Endothelial cell of umbilical vein (primary cell): Measurements from ENCODE around the gene CD320. TPM values are rescaled to one million over a fixed set of nuclear protein-coding genes. Genes with fewer than 3 reads are reported as not detected.

Experiments used
- BruUV-seq: library from RNA; stranded (reverse); fragments of 400-500 nt; replicated peaks from 2 replicates; lab custom pipeline; 2021; lab: Mats Ljungman, UMichigan
- CTCF ChIA-PET: fragments of 300-600, 350-600 bp; sonication (Branson Sonifier 250); formaldehyde crosslinking; loops from one replicate; lab custom pipeline; 2021; ENCODE audit warnings: antibody characterized with exemption, inconsistent platforms; lab: Charles Lee
- POLR2A ChIA-PET: fragments of 300-600, 350-600 bp; sonication (Branson Sonifier 250); formaldehyde crosslinking; loops from one replicate; lab custom pipeline; 2021; ENCODE audit warnings: antibody characterized with exemption, inconsistent platforms; lab: Charles Lee
- DNase-seq: peaks from one replicate; pipeline ENCODE4 v3.0.0-alpha.2; 2011; ENCODE audit warnings: low read depth, low spot score
- FAIRE-seq: peaks from 2 replicates; lab custom pipeline; 2011; peaks lifted over from hg19 to GRCh38; lab: Jason Lieb, UNC
- H2AFZ ChIP-seq: 2 replicates; pipeline ENCODE4 v1.6.0; 2012; ENCODE audit warnings: low read depth, low read length, control low read depth, inconsistent platforms
- H3K27ac ChIP-seq: 2 replicates; pipeline ENCODE4 v1.5.1; 2011; ENCODE audit warnings: low read depth, mild to moderate bottlenecking, control low read depth, low read length, moderate library complexity; ENCODE audit not compliant: insufficient read depth
- H3K27me3 ChIP-seq, 2 experiments: 2 replicates each; pipeline versions ENCODE4 v1.6.0 to v1.6.1; 2011; ENCODE audit warnings: low read length in 2 of 2, mixed read lengths in 1 of 2; ENCODE audit not compliant: control insufficient read depth in 2 of 2, insufficient read depth in 2 of 2
- H3K36me3 ChIP-seq, 2 experiments: 2 replicates in 1 of 2; 3 replicates in 1 of 2; pipeline ENCODE4 v1.5.1; 2011; ENCODE audit warnings: low read length in 2 of 2, mild to moderate bottlenecking in 1 of 2, moderate library complexity in 1 of 2; ENCODE audit not compliant: control insufficient read depth in 2 of 2, insufficient read depth in 2 of 2; ENCODE audit errors: extremely low read depth in 1 of 2
- H3K4me1 ChIP-seq: 3 replicates; pipeline ENCODE4 v1.5.1; 2011; ENCODE audit warnings: mild to moderate bottlenecking, low read length; ENCODE audit not compliant: control insufficient read depth, insufficient read depth; ENCODE audit errors: extremely low read depth
- H3K4me2 ChIP-seq: 2 replicates; pipeline ENCODE4 v1.6.1; 2011; ENCODE audit warnings: low read length, control low read depth, mixed read lengths; ENCODE audit not compliant: insufficient read depth
- H3K4me3 ChIP-seq, 3 experiments: fragments of 200-600 bp in 1 of 3; sonication (generic), shearing (Covaris generic) in 1 of 3; replicated peaks in 1 of 3; 2 replicates each; pipeline ENCODE4 v1.5.1; 2011 to 2016; ENCODE audit warnings: control low read depth in 3 of 3, low read length in 3 of 3, mild to moderate bottlenecking in 2 of 3, inconsistent platforms in 1 of 3, low read depth in 1 of 3, moderate library complexity in 1 of 3; ENCODE audit not compliant: insufficient read depth in 1 of 3
- H3K79me2 ChIP-seq: 2 replicates; pipeline ENCODE4 v1.6.0; 2012; ENCODE audit warnings: low read length, inconsistent platforms; ENCODE audit not compliant: control insufficient read depth, insufficient read depth
- H3K9ac ChIP-seq: replicated peaks from 2 replicates; pipeline ENCODE3; 2011; ENCODE audit warnings: low read length, control low read depth; ENCODE audit not compliant: insufficient read depth; ENCODE audit errors: extremely low read depth
- H3K9me1 ChIP-seq: replicated peaks from 3 replicates; pipeline ENCODE4 v1.6.0; 2011; ENCODE audit warnings: mild to moderate bottlenecking, low read length; ENCODE audit not compliant: control insufficient read depth, insufficient read depth; ENCODE audit errors: extremely low read depth
- H3K9me3 ChIP-seq: replicated peaks from 2 replicates; pipeline ENCODE4 v1.5.1; 2012; ENCODE audit warnings: low read length, inconsistent platforms; ENCODE audit not compliant: control insufficient read depth, insufficient read depth
- H4K20me1 ChIP-seq: replicated peaks from 2 replicates; pipeline ENCODE3; 2011; ENCODE audit warnings: mild to moderate bottlenecking, low read length; ENCODE audit not compliant: control insufficient read depth, insufficient read depth; ENCODE audit errors: extremely low read depth
- EZH2 ChIP-seq: IDR thresholded peaks from 2 replicates; pipeline ENCODE4 v1.6.1; 2012; ENCODE audit warnings: borderline replicate concordance, low read depth, mild to moderate bottlenecking, moderate library complexity, low read length, inconsistent platforms; ENCODE audit not compliant: severe bottlenecking
- FOS ChIP-seq: IDR thresholded peaks from 2 replicates; pipeline ENCODE4 v1.6.1; 2011; ENCODE audit warnings: mild to moderate bottlenecking, low read length, moderate library complexity, borderline replicate concordance; ENCODE audit not compliant: insufficient read depth
- GATA2 ChIP-seq: IDR thresholded peaks from 2 replicates; pipeline ENCODE4 v1.7.0; 2011; ENCODE audit warnings: low read depth, mild to moderate bottlenecking, moderate library complexity, mixed read lengths, low read length; ENCODE audit not compliant: insufficient read length, insufficient read depth
- JUN ChIP-seq: IDR thresholded peaks from 2 replicates; pipeline ENCODE4 v1.6.1; 2011; ENCODE audit warnings: borderline replicate concordance, low read depth; ENCODE audit not compliant: insufficient read length, insufficient read depth
- MAX ChIP-seq: IDR thresholded peaks from 2 replicates; pipeline ENCODE4 v1.6.1; 2011; ENCODE audit not compliant: insufficient read depth, insufficient read length
- MYC ChIP-seq: IDR thresholded peaks from one replicate; pipeline ENCODE4 v1.6.1; 2011; ENCODE audit warnings: mild to moderate bottlenecking, low read depth, low read length
- POLR2A ChIP-seq: IDR thresholded peaks from 2 replicates; pipeline ENCODE4 v1.6.1; 2012; ENCODE audit warnings: low read depth, mild to moderate bottlenecking, control low read depth, low read length
- POLR2AphosphoS5 ChIP-seq: IDR thresholded peaks from 2 replicates; pipeline ENCODE4 v1.6.1; 2012; ENCODE audit warnings: low read depth, mild to moderate bottlenecking, control low read depth, low read length, moderate library complexity; ENCODE audit not compliant: insufficient read depth
- dilution Hi-C: fragments of 300-500 bp; cut with MboI; formaldehyde crosslinking; loops from one replicate; pipeline ENCODE4 v1.15.0; 2019; ENCODE audit warnings: low sequenced_read_pairs; ENCODE audit not compliant: extremely low pct_ligation_motif_present
- intact Hi-C: fragments of 100-400 bp; cut with micrococcal nuclease; formaldehyde crosslinking; loops from one replicate; pipeline ENCODE4 v1.10.0; 2022
- polyA plus RNA-seq, 4 experiments: library from polyadenylated mRNA; depleted of rRNA in 3 of 4; stranded (reverse) in 3 of 4; unstranded in 1 of 4; fragments of >200 nt; gene quantifications; 2 replicates each; pipeline versions ENCODE4 v1.2.1 to v1.2.3, GENCODE V29; 2011 to 2012; ENCODE audit warnings: missing spikeins in 1 of 4
- total RNA-seq: library from RNA; stranded (reverse); gene quantifications from 2 replicates; pipeline ENCODE4 v1.2.3, GENCODE V29; 2021
- TF ChIP-seq, protein P1 (sequence below), 2 donors: IDR thresholded peaks; 1 replicate in 1 of 2; 2 replicates in 1 of 2; pipeline ENCODE4 v1.5.1; 2011; ENCODE audit warnings: low read length in 2 of 2, mild to moderate bottlenecking in 2 of 2, moderate library complexity in 2 of 2, control low read depth in 1 of 2, inconsistent platforms in 1 of 2, low read depth in 1 of 2; ENCODE audit not compliant: insufficient read depth in 1 of 2; ENCODE audit errors: extremely low read depth in 1 of 2

CD320 gene
- total and polyA plus RNA-seq, 2 donors (not counting 3 experiments of a cell fraction or from before 2014, with no cell fraction given): 84.9 to 190 TPM

GRCh38 chr19:8269724-8270123 is 38.4 kb downstream of the CD320 start:
- Histone ChIP-seq H3K27ac (no peak overlapping the region), H3K36me3 (no peaks in the 10 kb centered on the region), H3K4me2 (no peak overlapping the region), H3K4me3 (no peak overlapping the region), H4K20me1 (no peaks in the 10 kb centered on the region), H3K4me1 (no peaks in the 10 kb centered on the region), H2AFZ (no peak overlapping the region), H3K9ac (no peak overlapping the region), H3K9me1 (no peaks in the 10 kb centered on the region), H3K9me3 (no peaks in the 10 kb centered on the region), H3K79me2 (no peaks in the 10 kb centered on the region), H3K27me3 (peaks cover 0 to 2% of the 10 kb centered on the region in 2 experiments)
- dilution Hi-C loops (no loop called here), intact Hi-C loops (loop anchor here (10.0 kb wide), 1 partner anchor 45 kb away; no protein-coding TSS in a partner anchor)
- DNase-seq: no peak
- BruUV-seq: no TSS peak
- TF ChIP-seq MAX (no peak), JUN (no peak), GATA2 (no peak), MYC (no peak), EZH2 (no peak), POLR2AphosphoS5 (no peak), FOS (no peak), POLR2A (no peak)
- TF ChIP-seq, protein P1, sequence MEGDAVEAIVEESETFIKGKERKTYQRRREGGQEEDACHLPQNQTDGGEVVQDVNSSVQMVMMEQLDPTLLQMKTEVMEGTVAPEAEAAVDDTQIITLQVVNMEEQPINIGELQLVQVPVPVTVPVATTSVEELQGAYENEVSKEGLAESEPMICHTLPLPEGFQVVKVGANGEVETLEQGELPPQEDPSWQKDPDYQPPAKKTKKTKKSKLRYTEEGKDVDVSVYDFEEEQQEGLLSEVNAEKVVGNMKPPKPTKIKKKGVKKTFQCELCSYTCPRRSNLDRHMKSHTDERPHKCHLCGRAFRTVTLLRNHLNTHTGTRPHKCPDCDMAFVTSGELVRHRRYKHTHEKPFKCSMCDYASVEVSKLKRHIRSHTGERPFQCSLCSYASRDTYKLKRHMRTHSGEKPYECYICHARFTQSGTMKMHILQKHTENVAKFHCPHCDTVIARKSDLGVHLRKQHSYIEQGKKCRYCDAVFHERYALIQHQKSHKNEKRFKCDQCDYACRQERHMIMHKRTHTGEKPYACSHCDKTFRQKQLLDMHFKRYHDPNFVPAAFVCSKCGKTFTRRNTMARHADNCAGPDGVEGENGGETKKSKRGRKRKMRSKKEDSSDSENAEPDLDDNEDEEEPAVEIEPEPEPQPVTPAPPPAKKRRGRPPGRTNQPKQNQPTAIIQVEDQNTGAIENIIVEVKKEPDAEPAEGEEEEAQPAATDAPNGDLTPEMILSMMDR (IDR thresholded peaks at IDR 0.05; ENCODE audit: extremely low read depth in 1 of 2, insufficient read depth in 1 of 2, low read depth in 1 of 2, low read length in 2 of 2): no peak
- POLR2A ChIA-PET: no interaction called here
- CTCF ChIA-PET: interaction anchor here (0.8 to 1.4 kb wide), 2 partner anchors 111 to 372 kb away, joined by 3 to 4 read pairs; no protein-coding TSS in a partner anchor
- no peak for FAIRE-seq
